D721Med (cell line): ENCODE measurements around the gene SLC6A8.
A peak's percentile ranks its signal among the peaks of the same experiment; 100 is the strongest.
"Not testable (repeated sequence)": the region's sequence is repeated elsewhere in the genome, so short reads cannot be mapped to it uniquely, and the experiment has no call there.

ENCODE experiments used
- DNase-seq: peaks from one replicate; pipeline ENCODE4 v3.0.0; 2011; ENCODE audit warnings: low spot score; ENCODE audit not compliant: insufficient read length
- FAIRE-seq: peaks from 2 replicates; lab custom pipeline; 2011; peaks lifted over from hg19 to GRCh38; lab: Jason Lieb, UNC
- TF ChIP-seq, protein P1 (sequence below): IDR thresholded peaks from 2 replicates; pipeline ENCODE4 v1.5.1; 2012; ENCODE audit warnings: mild to moderate bottlenecking, control low read depth; ENCODE audit not compliant: insufficient read depth; ENCODE audit errors: missing control alignments

The SLC6A8 gene

DNA sequence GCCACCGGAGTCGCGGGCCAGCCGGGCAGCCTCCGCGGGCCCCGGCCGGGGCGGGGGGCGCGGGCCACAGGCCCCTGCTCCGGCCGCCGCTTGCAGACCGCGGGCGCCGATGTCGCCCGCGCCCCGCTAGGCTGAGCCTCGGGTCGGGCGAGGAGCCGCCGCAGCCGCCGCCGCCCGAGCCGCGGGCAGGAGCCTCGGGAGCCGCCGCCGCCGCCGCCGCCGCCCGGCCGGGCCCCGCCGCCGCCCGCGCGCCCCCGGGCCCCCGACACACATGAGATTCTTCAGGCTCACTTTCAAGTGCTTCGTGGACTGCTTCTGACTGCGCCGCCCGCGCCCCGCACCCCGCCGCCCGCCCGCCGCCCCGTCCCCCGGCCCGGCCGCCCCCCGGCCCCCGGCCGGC, 345 bp downstream of the SLC6A8 start:
- FAIRE-seq (no peak), DNase-seq (no peak)
- TF ChIP-seq, protein P1, sequence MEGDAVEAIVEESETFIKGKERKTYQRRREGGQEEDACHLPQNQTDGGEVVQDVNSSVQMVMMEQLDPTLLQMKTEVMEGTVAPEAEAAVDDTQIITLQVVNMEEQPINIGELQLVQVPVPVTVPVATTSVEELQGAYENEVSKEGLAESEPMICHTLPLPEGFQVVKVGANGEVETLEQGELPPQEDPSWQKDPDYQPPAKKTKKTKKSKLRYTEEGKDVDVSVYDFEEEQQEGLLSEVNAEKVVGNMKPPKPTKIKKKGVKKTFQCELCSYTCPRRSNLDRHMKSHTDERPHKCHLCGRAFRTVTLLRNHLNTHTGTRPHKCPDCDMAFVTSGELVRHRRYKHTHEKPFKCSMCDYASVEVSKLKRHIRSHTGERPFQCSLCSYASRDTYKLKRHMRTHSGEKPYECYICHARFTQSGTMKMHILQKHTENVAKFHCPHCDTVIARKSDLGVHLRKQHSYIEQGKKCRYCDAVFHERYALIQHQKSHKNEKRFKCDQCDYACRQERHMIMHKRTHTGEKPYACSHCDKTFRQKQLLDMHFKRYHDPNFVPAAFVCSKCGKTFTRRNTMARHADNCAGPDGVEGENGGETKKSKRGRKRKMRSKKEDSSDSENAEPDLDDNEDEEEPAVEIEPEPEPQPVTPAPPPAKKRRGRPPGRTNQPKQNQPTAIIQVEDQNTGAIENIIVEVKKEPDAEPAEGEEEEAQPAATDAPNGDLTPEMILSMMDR: no peak

DNA sequence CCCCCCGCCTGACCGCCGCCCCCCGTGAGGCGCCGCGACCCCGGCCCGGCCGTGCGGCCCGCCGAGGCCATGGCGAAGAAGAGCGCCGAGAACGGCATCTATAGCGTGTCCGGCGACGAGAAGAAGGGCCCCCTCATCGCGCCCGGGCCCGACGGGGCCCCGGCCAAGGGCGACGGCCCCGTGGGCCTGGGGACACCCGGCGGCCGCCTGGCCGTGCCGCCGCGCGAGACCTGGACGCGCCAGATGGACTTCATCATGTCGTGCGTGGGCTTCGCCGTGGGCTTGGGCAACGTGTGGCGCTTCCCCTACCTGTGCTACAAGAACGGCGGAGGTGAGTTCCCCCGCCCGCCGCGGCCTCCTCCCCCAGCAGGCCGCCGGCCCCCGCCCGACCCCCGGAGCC, 780 bp downstream of the SLC6A8 start:
- TF ChIP-seq, protein P1: no peak
- DNase-seq (no peak), FAIRE-seq (no peak)

DNA sequence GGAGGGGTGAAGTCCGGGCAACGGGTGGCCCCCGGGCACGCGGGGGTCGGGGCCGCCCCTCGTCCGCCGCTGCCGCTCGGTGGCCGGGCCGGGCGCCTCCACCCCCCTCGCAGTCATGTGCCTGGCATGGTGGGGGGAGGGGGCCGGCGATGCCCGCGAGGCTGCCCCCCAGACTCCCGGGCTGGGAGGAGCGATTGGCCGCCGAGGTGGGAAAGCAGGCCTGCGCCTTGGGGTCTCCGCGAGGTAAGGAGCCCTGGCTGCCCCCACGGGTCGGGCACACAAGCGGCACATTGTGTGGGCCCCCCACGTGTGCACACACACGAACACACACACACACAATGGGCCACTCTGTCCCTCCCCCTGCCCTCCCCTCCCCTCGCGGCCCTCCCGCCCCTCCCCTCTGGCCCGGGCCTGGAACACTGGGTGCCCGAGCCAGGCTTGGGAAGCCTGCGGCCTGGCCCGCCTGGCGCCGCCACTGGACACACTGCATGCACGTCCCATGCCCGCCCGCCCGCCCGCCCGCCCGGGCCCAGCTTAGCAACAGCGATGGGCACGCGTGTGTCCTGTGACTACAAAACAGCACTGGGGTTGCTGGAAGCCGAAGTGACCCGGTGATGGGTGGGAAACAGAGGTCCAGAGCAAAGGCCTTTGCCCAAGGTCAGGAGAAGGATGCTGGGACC, 1.3 kb downstream of the SLC6A8 start:
- TF ChIP-seq, protein P1: no peak
- FAIRE-seq: no peak
- DNase-seq: no peak

DNA sequence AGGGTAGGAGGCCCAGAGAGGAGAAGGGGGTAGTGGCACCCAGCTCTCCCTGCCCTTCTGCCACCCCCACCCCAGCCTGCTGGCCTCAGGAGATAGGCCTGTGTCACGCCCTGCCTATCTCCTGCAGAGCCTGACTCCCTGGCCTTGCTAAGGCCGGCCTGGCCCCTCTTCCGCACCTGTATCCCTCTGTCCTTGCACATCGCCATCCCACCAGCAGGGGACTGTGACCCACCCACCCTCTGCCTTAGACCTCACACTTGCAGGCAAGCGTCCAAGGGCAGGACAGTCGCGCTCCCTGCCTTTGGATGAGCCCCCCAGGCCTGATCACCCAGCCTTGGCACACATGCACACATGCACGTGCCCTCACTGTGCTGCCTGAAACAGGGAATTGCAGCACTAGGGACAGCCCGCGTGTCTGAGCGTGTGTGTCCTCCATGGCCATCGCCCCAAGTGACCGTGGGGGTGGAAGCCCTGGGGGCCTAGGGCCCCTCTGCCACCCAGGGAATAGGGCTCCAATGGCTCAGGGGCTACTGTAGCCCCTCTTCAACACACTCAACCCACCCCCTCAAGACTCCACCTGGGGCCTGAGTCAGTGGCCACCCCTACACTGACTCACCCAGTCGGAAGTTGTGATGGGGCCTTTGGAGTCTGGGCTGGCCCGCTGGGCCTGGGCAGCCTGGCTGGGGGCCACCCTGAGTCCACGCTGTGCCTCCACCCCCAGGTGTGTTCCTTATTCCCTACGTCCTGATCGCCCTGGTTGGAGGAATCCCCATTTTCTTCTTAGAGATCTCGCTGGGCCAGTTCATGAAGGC, 2.1 kb downstream of the SLC6A8 start:
- FAIRE-seq (no peak), DNase-seq (no peak)
- TF ChIP-seq, protein P1: peak; percentile 4

DNA sequence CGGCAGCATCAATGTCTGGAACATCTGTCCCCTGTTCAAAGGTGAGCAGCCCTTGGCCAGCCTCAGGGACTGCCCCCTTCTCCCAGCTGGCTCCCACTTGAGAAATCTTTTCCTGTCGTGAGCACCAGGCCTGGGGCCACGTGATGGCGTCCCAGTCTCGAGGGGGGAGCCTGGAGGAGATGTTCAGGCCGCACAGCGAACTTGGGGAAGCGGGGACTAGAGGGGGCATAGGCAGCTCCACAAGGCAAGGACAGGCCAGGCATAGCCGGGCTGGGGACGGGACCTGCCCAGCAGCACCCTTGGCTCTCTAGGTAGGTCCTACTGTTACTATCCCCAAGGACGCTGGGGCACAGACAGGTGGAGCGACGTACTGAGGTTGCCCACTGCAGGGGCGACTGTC, 2.7 kb downstream of the SLC6A8 start:
- TF ChIP-seq, protein P1: no peak

DNA sequence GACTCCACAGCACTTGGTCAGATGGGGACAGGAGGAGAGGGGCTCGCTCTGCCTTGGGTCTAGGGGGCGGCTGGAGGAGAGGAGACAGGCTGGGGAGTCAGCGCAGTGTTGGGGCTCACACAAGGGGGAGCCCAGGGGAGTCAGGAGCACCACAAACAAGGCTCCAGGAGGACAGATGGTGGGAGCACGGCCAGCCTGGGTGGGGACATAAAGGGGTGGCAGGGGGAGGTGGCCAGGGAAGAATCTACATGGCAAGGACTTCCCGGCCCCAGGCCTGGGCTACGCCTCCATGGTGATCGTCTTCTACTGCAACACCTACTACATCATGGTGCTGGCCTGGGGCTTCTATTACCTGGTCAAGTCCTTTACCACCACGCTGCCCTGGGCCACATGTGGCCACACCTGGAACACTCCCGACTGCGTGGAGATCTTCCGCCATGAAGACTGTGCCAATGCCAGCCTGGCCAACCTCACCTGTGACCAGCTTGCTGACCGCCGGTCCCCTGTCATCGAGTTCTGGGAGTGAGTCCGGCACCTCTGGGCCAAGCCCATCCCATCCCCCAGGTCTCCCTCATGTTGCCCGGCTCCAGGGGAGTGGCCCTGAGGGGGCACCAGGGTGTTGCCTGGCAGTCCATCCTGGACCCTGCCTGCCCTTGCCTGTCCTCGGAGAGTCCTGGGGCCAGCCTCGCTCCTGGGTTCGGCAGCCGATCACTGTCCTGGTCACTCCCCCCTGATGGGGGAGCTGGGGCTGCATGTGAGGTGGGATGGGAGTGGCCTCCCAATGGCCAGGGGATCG, 3.5 kb downstream of the SLC6A8 start:
- DNase-seq: not testable (repeated sequence)

More for the DNA sequence above, 2.7 kb downstream of the SLC6A8 start:
- no peak for FAIRE-seq
- DNase-seq: no peak

DNA sequence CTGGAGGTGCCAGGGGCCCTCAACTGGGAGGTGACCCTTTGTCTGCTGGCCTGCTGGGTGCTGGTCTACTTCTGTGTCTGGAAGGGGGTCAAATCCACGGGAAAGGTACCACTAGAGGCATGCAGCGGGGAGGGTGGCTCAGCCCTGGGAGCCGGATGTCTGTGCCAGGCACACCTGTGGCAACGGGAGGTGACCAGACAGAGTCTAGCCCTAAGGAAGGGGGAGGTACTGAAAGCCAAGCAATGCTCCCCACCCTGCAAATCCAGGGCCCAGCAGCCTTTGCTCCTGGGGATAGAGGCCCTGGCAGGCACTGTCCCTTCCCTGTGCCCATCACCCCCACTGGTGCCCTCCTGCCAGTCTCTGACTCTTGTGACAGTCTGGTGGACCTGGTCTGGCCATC, 4.3 kb downstream of the SLC6A8 start:
- DNase-seq (no peak), FAIRE-seq (no peak)
- TF ChIP-seq, protein P1: no peak

More for the DNA sequence above, 3.5 kb downstream of the SLC6A8 start:
- not testable (repeated sequence) for FAIRE-seq
